H9 (cell line): Measurements from ENCODE around the gene GAREM2. TPM values are rescaled to one million over a fixed set of nuclear protein-coding genes. Genes with fewer than 3 reads are reported as not detected.

Experiments
- DNase-seq: peaks from one replicate; pipeline ENCODE4 v3.0.0-alpha.2; 2017
- H2AFZ ChIP-seq: one replicate; pipeline ENCODE4 v1.6.1; 2013; ENCODE audit warnings: mild to moderate bottlenecking, low read length, control low read depth, moderate library complexity
- H2AK5ac ChIP-seq: 2 replicates; pipeline ENCODE4 v1.6.1; 2013; ENCODE audit warnings: low read length, control low read depth, mixed read lengths; ENCODE audit not compliant: insufficient read length
- H2BK120ac ChIP-seq: one replicate; pipeline ENCODE4 v1.6.1; 2013; ENCODE audit warnings: low read depth, mild to moderate bottlenecking, low read length, control low read depth, inconsistent platforms; ENCODE audit not compliant: poor library complexity, severe bottlenecking
- H2BK12ac ChIP-seq: 2 replicates; pipeline ENCODE4 v1.6.1; 2013; ENCODE audit warnings: low read length, control low read depth, mixed read lengths, low read depth; ENCODE audit not compliant: insufficient read length
- H2BK15ac ChIP-seq: 2 replicates; pipeline ENCODE4 v1.6.1; 2013; ENCODE audit warnings: low read depth, low read length, control low read depth
- H2BK20ac ChIP-seq: one replicate; pipeline ENCODE4 v1.6.1; 2013; ENCODE audit warnings: low read depth, mild to moderate bottlenecking, low read length, control low read depth, inconsistent platforms; ENCODE audit not compliant: poor library complexity, severe bottlenecking
- H2BK5ac ChIP-seq: 2 replicates; pipeline ENCODE4 v1.6.1; 2013; ENCODE audit warnings: low read length, control low read depth, mixed read lengths; ENCODE audit not compliant: insufficient read length
- H3K14ac ChIP-seq: 2 replicates; pipeline ENCODE4 v1.6.1; 2013; ENCODE audit warnings: low read length, control low read depth; ENCODE audit not compliant: insufficient read depth
- H3K18ac ChIP-seq: 2 replicates; pipeline ENCODE4 v1.6.1; 2013; ENCODE audit warnings: low read depth, mild to moderate bottlenecking, mixed read lengths, low read length, control low read depth; ENCODE audit not compliant: insufficient read length
- H3K23ac ChIP-seq: 2 replicates; pipeline ENCODE4 v1.6.1; 2013; ENCODE audit warnings: low read length, control low read depth, mixed read lengths, low read depth; ENCODE audit not compliant: insufficient read length
- H3K23me2 ChIP-seq: 2 replicates; pipeline ENCODE4 v1.6.1; 2013; ENCODE audit warnings: low read depth, mild to moderate bottlenecking, mixed read lengths, low read length, control low read depth; ENCODE audit not compliant: insufficient read length, poor library complexity, severe bottlenecking
- H3K27ac ChIP-seq: 2 replicates; pipeline ENCODE4 v1.5.1; 2013; ENCODE audit warnings: low read length, control low read depth, mixed read lengths, low read depth; ENCODE audit not compliant: insufficient read length
- H3K27me3 ChIP-seq: 2 replicates; pipeline ENCODE4 v1.6.1; 2013; ENCODE audit warnings: low read length, control low read depth, inconsistent platforms; ENCODE audit not compliant: insufficient read depth
- H3K4ac ChIP-seq: 2 replicates; pipeline ENCODE4 v1.6.1; 2013; ENCODE audit warnings: low read depth, mild to moderate bottlenecking, control low read depth, inconsistent platforms, low read length, moderate library complexity
- H3K4me1 ChIP-seq: 2 replicates; pipeline ENCODE4 v1.6.1; 2013; ENCODE audit warnings: low read length, control low read depth, inconsistent platforms; ENCODE audit not compliant: insufficient read depth
- H3K4me2 ChIP-seq: 2 replicates; pipeline ENCODE4 v1.6.1; 2013; ENCODE audit warnings: low read length, control low read depth, mixed read lengths; ENCODE audit not compliant: insufficient read length, insufficient read depth
- H3K56ac ChIP-seq: 2 replicates; pipeline ENCODE4 v1.6.1; 2013; ENCODE audit warnings: low read depth, mild to moderate bottlenecking, mixed read lengths, low read length, control low read depth; ENCODE audit not compliant: insufficient read length
- H3K79me1 ChIP-seq: 2 replicates; pipeline ENCODE4 v1.6.1; 2013; ENCODE audit warnings: low read depth, mild to moderate bottlenecking, moderate library complexity, low read length, control low read depth, inconsistent platforms; ENCODE audit not compliant: insufficient read depth, poor library complexity, severe bottlenecking
- H3K79me2 ChIP-seq: 2 replicates; pipeline ENCODE4 v1.6.1; 2013; ENCODE audit warnings: low read length, control low read depth, inconsistent platforms; ENCODE audit not compliant: insufficient read depth
- H3K9ac ChIP-seq: 2 replicates; pipeline ENCODE4 v1.6.1; 2013; ENCODE audit warnings: low read length, control low read depth, mixed read lengths; ENCODE audit not compliant: insufficient read length; ENCODE audit errors: extremely low read depth
- H3K9me3 ChIP-seq: one replicate; pipeline ENCODE4 v1.6.1; 2013; ENCODE audit warnings: low read depth, low read length, inconsistent platforms; ENCODE audit not compliant: control insufficient read depth
- H3T11ph ChIP-seq: one replicate; pipeline ENCODE4 v1.6.1; 2013; ENCODE audit warnings: mild to moderate bottlenecking, low read length, control low read depth, inconsistent platforms
- H4K20me1 ChIP-seq: one replicate; pipeline ENCODE4 v1.6.1; 2013; ENCODE audit not compliant: control insufficient read depth, insufficient read length, insufficient read depth
- H4K5ac ChIP-seq: 2 replicates; pipeline ENCODE4 v1.6.1; 2013; ENCODE audit warnings: low read depth, mild to moderate bottlenecking, mixed read lengths, low read length, control low read depth; ENCODE audit not compliant: insufficient read length
- H4K8ac ChIP-seq: replicated peaks from 2 replicates; pipeline ENCODE4 v1.6.1; 2013; ENCODE audit warnings: low read length, control low read depth, mixed read lengths, low read depth; ENCODE audit not compliant: insufficient read length
- H4K91ac ChIP-seq: 2 replicates; pipeline ENCODE4 v1.6.1; 2013; ENCODE audit warnings: low read depth, mild to moderate bottlenecking, moderate library complexity, mixed read lengths, low read length, control low read depth; ENCODE audit not compliant: insufficient read length
- H3K27ac Mint-ChIP-seq, 3 experiments: 2 replicates in 2 of 3; 3 replicates in 1 of 3; pipeline ENCODE4 v1.8.0; 2020 to 2021; ENCODE audit warnings: mixed read lengths in 3 of 3, mild to moderate bottlenecking in 1 of 3, moderate library complexity in 1 of 3
- H3K27me3 Mint-ChIP-seq: 2 replicates; pipeline ENCODE4 v1.8.0; 2021; ENCODE audit warnings: low read depth, mild to moderate bottlenecking, moderate library complexity, mixed read lengths
- H3K36me3 Mint-ChIP-seq, 3 experiments: 2 replicates in 2 of 3; 3 replicates in 1 of 3; pipeline ENCODE4 v1.8.0; 2020 to 2021; ENCODE audit warnings: low read depth in 3 of 3, mixed read lengths in 3 of 3; ENCODE audit not compliant: insufficient read depth in 1 of 3
- H3K4me1 Mint-ChIP-seq, 2 experiments: 2 replicates each; pipeline ENCODE4 v1.8.0; 2020; ENCODE audit warnings: mixed read lengths in 2 of 2
- H3K4me3 Mint-ChIP-seq, 2 experiments: 2 replicates in 1 of 2; 3 replicates in 1 of 2; pipeline ENCODE4 v1.8.0; 2020 to 2021; ENCODE audit warnings: mild to moderate bottlenecking in 2 of 2, mixed read lengths in 2 of 2, moderate library complexity in 1 of 2
- H3K9me3 Mint-ChIP-seq, 2 experiments: 2 replicates in 1 of 2; 3 replicates in 1 of 2; pipeline ENCODE4 v1.8.0; 2020; ENCODE audit warnings: mild to moderate bottlenecking in 2 of 2, mixed read lengths in 2 of 2, moderate library complexity in 1 of 2
- WGBS: extraction: QIAGEN DNeasy Blood & Tissue Kit; methylation state at CpG from one replicate; pipeline ENCODE4 v1.1.7; 2013; ENCODE audit warnings: missing lambda C conversion rate, low lambda C conversion rate, mixed read lengths; ENCODE audit not compliant: insufficient read length; ENCODE audit errors: extremely low coverage; 5-methylcytosine and 5-hydroxymethylcytosine counted together
- total RNA-seq: library from RNA; stranded (reverse); gene quantifications from 2 replicates; pipeline ENCODE4 v1.2.1, GENCODE V29; 2021
- TF ChIP-seq, protein P1 (sequence below): fragments of 200-600 bp; sonication (generic); conservative IDR thresholded peaks from 3 replicates; pipeline ENCODE4 v1.8.0; 2021; ENCODE audit warnings: antibody characterized with exemption, mild to moderate bottlenecking

Gene GAREM2
- total RNA-seq, 1 experiment from 2014 or later, result 14.4 TPM

DNA sequence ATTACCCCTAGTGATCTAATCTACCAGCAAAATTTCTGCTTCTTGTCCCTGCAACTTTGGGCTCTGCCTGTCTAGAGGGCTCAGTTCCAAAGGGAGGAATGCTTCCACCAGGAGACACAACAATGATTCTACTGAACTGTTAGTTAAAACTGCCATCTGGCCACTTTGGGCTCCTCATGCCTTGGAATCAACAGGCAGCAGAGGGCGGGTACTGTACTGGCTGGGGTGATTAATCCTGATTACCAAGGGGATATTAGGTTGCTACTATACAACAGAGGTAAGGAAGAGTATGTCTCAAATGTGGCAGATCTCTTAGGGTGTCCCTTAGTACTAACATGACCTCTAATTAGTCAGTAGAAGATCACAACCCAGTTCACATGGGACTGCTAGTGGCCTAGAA lies 50.1 kb downstream of the GAREM2 start:
- H3K79me2 ChIP-seq, result no peaks in the 10 kb centered on the region
- no peak overlapping the region for H4K8ac ChIP-seq
- H3K79me1 ChIP-seq, result peaks cover under 1% of the 10 kb centered on the region
- no peak overlapping the region for H3K27ac ChIP-seq
- H3K4me1 ChIP-seq, result no peaks in the 10 kb centered on the region
- H3K9me3 Mint-ChIP-seq, result peaks cover 2 to 9% of the 10 kb centered on the region in 2 experiments; a peak in 4 of 5 replicates
- no peak overlapping the region for H3T11ph ChIP-seq
- H4K5ac ChIP-seq, result no peak overlapping the region
- no peak overlapping the region for H2BK12ac ChIP-seq
- no peak overlapping the region for H2BK20ac ChIP-seq
- H3K36me3 Mint-ChIP-seq, result peaks cover 27 to 37% (median 28%) of the 10 kb centered on the region in 3 experiments
- no peak overlapping the region for H3K4ac ChIP-seq
- H3K23ac ChIP-seq, result no peak overlapping the region
- H2BK5ac ChIP-seq, result no peak overlapping the region
- no peak overlapping the region for H3K27ac Mint-ChIP-seq
- no peak overlapping the region for H2AFZ ChIP-seq
- no peaks in the 10 kb centered on the region for H3K23me2 ChIP-seq
- DNase-seq, result no peak
- H3K27me3 Mint-ChIP-seq, result no peaks in the 10 kb centered on the region
- no peak overlapping the region for H3K14ac ChIP-seq
- no peaks in the 10 kb centered on the region for H4K20me1 ChIP-seq
- no peak overlapping the region for H2BK15ac ChIP-seq
- H3K9ac ChIP-seq, result no peak overlapping the region
- no peak overlapping the region for H2BK120ac ChIP-seq
- H3K9me3 ChIP-seq, result no peaks in the 10 kb centered on the region
- H2AK5ac ChIP-seq, result no peak overlapping the region
- WGBS, result no CpG with 5 or more reads among the region's 1 CpG
- no peaks in the 10 kb centered on the region for H3K27me3 ChIP-seq
- no peaks in the 10 kb centered on the region for H3K4me1 Mint-ChIP-seq
- TF ChIP-seq, protein P1, sequence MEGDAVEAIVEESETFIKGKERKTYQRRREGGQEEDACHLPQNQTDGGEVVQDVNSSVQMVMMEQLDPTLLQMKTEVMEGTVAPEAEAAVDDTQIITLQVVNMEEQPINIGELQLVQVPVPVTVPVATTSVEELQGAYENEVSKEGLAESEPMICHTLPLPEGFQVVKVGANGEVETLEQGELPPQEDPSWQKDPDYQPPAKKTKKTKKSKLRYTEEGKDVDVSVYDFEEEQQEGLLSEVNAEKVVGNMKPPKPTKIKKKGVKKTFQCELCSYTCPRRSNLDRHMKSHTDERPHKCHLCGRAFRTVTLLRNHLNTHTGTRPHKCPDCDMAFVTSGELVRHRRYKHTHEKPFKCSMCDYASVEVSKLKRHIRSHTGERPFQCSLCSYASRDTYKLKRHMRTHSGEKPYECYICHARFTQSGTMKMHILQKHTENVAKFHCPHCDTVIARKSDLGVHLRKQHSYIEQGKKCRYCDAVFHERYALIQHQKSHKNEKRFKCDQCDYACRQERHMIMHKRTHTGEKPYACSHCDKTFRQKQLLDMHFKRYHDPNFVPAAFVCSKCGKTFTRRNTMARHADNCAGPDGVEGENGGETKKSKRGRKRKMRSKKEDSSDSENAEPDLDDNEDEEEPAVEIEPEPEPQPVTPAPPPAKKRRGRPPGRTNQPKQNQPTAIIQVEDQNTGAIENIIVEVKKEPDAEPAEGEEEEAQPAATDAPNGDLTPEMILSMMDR, result no peak
- H3K56ac ChIP-seq, result no peak overlapping the region
- no peak overlapping the region for H4K91ac ChIP-seq
- H3K4me3 Mint-ChIP-seq, result no peak overlapping the region
- no peak overlapping the region for H3K18ac ChIP-seq
- H3K4me2 ChIP-seq, result no peak overlapping the region
